ENCODE data around the gene HAUS3.

The HAUS3 gene

GRCh38 chr4:2253160-2254084 lies 11.5 kb upstream of the HAUS3 start:
- in situ Hi-C loops (cut with MboI; ENCODE audit: low sequenced_read_pairs), result no loop called here

GRCh38 chr4:2252530-2253091 lies 10.7 kb upstream of the HAUS3 start:
- in situ Hi-C loops (cut with MboI; ENCODE audit: low sequenced_read_pairs), result no loop called here

- in situ Hi-C loops (cut with MboI; ENCODE audit: low sequenced_read_pairs), result no loop called here
Observed at GRCh38 chr4:2251795-2252529, 10.0 kb upstream of the HAUS3 start.

- in situ Hi-C loops (cut with MboI; ENCODE audit: low sequenced_read_pairs), result no loop called here
Observed at GRCh38 chr4:2251073-2251794, 9.3 kb upstream of the HAUS3 start.

GRCh38 chr4:2250357-2251072 lies 8.6 kb upstream of the HAUS3 start:
- in situ Hi-C loops (cut with MboI; ENCODE audit: low sequenced_read_pairs), result no loop called here

- in situ Hi-C loops (cut with MboI; ENCODE audit: low sequenced_read_pairs), result no loop called here
Observed at GRCh38 chr4:2249526-2250356, 7.8 kb upstream of the HAUS3 start.

GRCh38 chr4:2248821-2249261 lies 6.9 kb upstream of the HAUS3 start:
- in situ Hi-C loops (cut with MboI; ENCODE audit: low sequenced_read_pairs), result no loop called here

- in situ Hi-C loops (cut with MboI; ENCODE audit: low sequenced_read_pairs), result no loop called here
Observed at GRCh38 chr4:2248044-2248780, 6.3 kb upstream of the HAUS3 start.

- in situ Hi-C loops (cut with MboI; ENCODE audit: low sequenced_read_pairs), result no loop called here
Observed at GRCh38 chr4:2247128-2248043, 5.5 kb upstream of the HAUS3 start.

- in situ Hi-C loops (cut with MboI; ENCODE audit: low sequenced_read_pairs), result no loop called here
Observed at GRCh38 chr4:2246384-2247127, 4.6 kb upstream of the HAUS3 start.

- in situ Hi-C loops (cut with MboI; ENCODE audit: low sequenced_read_pairs), result no loop called here
Observed at GRCh38 chr4:2245787-2246275, 3.9 kb upstream of the HAUS3 start.

- in situ Hi-C loops (cut with MboI; ENCODE audit: low sequenced_read_pairs), result no loop called here
Observed at GRCh38 chr4:2245057-2245786, 3.3 kb upstream of the HAUS3 start.

- in situ Hi-C loops (cut with MboI; ENCODE audit: low sequenced_read_pairs), result no loop called here
Observed at GRCh38 chr4:2243681-2244380, 1.9 kb upstream of the HAUS3 start.

GRCh38 chr4:2241003-2241402 lies 918 bp downstream of the HAUS3 start:
- in situ Hi-C loops (cut with MboI; ENCODE audit: low sequenced_read_pairs), result no loop called here

GRCh38 chr4:2236944-2237666 lies 4.8 kb downstream of the HAUS3 start:
- in situ Hi-C loops (cut with MboI; ENCODE audit: low sequenced_read_pairs), result no loop called here

Measured in HL-60/S4 treated with phorbol 12-myristate 13-acetate at 8.2 ng/mL for 4 days and 3 days (cell line).